HG02610 (cell line): ENCODE data around the gene APLP1.
"Not testable (repeated sequence)": the region's sequence is repeated elsewhere in the genome, so short reads cannot be mapped to it uniquely, and the experiment has no call there.

Experiments
- ATAC-seq: cut with Tn5 transposase; IDR thresholded peaks from one replicate; pipeline ENCODE4 v1.9.1; 2021; ENCODE audit warnings: mild to moderate bottlenecking, moderate library complexity; ENCODE audit not compliant: unreplicated experiment

Gene APLP1

DNA sequence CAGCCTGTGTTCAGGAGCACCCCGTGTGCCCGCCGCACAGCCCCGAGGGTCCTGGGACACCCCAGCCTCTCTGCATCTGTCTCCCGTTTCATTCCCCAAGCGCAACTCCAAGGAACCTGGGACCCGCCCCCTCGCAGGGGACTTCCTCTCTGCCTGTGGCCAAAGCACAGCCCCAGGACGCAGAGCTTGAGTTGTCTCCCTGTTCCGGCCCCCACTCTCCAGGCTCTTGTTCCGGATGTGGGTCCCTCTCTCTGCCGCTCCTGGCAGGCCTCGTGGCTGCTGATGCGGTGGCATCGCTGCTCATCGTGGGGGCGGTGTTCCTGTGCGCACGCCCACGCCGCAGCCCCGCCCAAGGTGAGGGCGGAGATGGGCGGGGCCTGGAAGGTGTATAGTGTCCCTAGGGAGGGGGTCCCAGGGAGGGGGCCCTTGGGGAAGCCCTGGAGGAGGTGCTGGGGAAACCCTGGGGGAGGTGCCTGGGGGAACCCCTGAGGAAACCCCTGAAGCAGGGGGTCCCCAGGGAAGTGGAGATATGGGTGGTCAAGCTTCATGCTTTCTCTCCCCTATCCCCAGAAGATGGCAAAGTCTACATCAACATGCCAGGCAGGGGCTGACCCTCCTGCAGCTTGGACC is 35.3 kb downstream of the APLP1 start:
- peak; percentile 44 for ATAC-seq

DNA sequence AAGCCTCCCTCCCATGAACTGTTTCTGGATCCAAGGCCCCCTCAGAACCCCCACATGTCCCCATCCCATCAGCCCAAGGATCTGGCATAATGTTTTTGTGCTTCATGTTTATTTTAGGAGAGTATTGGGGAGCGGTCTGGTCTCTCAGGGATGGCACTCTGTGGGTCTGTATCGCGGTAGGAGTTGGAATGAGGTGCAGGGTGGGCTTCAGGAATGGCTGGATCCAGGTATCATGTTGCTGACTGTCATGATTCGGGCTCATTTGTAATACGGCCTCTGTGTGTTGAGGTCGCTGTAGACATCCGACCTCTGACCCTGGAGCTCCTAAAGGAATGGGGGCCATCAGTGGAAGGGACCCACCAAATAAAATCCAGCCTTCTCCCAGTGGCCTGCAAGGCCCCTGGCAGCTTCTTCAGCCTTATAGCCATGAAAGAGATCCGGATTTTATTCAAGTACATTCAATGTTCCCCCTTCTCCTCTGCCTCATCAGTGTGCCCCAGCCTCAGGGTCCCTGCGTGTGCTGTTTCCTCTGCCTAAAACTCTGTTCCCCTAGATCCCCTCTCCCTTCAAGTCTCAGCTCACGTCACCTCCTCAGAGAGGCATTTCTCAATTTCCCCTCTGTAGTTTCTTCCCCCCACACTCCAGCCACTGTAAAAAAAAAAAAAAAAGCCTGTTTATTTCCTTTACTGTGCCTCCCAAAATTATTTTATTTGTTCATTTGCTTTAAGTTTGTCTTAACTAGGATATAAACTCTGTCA is 36.1 kb downstream of the APLP1 start:
- no peak for ATAC-seq

DNA sequence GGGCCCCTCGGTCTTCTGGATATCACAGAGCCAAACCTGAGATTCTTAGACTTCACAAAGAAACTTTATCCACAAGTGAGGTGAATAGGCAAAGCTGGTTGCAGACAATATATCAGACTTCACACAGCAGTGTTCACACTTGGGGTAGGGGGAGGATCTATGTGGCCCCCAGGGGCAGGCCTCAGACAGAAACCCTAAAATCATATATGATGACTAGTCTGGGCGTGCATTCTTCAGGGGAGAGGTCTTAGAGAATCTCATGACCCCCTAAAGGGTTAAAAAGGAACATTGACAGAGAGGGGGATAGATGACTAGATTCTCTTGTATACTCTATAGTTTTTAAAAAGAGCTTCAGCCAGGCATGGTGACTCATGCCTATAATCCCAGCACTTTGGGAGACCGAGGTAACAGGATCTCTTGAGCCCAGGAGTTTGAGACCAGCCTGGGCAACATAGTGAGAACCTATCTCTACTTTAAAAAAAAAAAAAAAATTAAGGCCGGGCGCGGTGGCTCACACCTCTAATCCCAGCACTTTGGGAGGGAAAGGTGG is 36.9 kb downstream of the APLP1 start:
- ATAC-seq, result no peak

- ATAC-seq, result no peak
Measured at GRCh38 chr19:35907377-35907745, 39.0 kb downstream of the APLP1 start.

DNA sequence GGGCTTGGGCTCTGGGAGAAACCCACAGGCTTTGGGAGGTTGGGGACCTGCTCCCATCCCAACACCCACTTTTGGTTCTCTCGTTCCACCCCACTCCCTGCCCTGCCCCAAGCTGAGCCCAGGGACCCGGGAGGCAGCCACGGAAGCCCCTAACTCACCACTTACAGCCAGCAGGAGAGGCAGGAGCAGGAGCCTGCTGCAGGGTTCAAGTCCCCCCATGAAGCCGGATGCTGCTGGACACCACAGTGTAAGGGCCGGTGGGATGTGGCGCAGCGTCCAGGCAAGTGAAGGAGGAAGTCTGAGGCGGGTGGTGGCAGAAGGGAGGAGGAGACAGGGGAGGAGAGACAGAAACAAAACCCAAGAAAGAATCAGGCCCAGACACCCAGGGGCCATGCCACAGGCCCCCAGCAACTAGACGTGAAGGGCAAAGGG is 39.7 kb downstream of the APLP1 start, which contains the start of gene TYROBP:
TSS of gene TYROBP (minus strand) at position 286 of the 432 bp plus-strand sequence. CDS start at position 219, 67 bp downstream.
- no peak for ATAC-seq

DNA sequence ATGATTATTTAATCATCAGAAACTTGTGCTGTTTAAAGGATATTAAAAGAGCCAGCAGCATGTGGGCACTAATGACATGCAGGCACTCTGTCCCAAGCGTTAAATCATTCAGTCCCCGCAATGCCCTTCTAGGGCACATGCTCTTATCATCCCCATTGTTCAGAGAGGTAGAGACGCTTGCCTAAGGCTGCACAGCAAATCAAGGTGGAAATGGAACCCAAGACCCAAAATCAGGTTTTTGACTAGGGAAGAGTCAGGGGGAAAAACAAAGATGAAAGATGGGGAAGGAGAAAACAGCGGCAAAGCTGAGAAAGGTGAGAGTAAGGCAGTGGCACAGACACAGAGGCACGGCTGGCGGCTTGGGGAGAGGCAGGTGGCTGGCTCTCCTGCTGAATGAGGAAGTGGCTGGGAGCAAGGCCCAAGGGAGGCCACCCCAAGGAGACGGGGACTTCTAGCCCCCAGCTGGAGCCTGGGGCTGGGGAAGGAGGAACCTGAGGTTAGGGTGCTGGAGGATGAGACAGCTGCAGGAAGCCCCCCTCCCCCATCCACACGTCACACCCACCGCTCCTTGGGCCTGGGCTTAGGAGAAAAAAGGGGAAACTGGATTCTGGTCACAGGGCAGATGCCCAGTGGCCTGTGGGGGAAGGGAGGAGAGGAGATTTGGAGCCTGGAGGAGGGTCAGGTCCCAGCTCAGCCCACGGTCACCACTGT is 40.8 kb downstream of the APLP1 start:
- ATAC-seq, result peak; percentile 38

GRCh38 chr19:35909684-35910035 is 41.3 kb downstream of the APLP1 start:
- ATAC-seq, result peak; percentile 22

DNA sequence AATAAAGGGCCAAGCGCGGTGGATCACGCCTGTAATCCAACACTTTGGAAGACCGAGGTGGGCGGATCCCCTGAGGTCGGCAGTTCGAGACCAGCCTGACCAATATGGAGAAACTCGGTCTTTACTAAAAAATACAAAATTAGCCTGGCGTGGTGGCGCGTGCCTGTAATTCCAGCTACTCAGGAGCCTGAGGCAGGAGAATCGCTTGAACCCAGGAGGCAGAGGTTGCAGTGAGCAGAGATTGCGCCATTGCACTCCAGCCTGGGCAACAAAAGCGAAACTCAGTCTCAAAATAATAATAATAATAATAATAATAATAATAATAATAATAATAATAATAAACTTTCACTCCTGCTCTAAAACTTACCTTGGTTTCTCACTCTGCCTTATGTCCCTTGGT is 42.0 kb downstream of the APLP1 start:
- not testable (repeated sequence) for ATAC-seq

DNA sequence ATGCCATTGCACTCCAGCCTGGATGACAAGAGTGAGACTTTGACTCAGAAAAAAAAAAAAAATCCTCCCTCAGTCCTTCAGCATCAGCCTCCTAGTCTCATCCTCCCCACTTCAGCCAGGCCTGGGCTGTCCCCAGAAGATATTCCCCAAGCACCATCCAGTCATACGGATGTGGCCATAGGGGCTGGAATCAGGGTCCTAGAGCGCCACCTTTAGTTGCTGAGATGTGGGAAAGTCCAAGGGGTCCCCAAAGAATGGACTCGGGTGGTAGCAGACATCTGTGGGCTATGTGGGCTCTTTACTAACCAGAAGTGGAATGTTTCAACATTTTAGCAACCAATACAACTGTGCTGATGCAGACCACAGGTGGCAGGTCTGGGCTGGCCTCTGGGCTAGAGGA is 42.8 kb downstream of the APLP1 start:
- ATAC-seq, result no peak

- ATAC-seq, result no peak
Measured at GRCh38 chr19:35911790-35912189, 43.4 kb downstream of the APLP1 start.

DNA sequence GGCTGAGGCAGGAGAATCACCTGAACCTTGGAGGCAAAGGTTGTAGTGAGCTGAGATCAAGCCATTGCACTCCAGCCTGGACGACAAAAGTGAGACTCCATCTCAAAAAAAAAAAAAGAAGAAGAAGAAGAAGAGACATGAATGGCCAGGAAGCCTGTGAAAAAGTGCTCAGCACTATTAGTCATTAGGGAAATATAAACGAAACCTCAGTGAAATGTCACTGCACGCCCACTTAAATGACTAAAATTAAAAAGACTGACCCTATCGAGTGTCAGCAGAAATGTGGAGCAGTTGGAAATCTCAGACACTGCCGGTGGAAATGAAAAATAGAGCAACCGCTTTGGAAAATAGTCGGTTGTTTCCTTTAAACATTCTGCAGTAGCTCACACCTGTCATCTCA is 45.2 kb downstream of the APLP1 start:
- ATAC-seq, result no peak

DNA sequence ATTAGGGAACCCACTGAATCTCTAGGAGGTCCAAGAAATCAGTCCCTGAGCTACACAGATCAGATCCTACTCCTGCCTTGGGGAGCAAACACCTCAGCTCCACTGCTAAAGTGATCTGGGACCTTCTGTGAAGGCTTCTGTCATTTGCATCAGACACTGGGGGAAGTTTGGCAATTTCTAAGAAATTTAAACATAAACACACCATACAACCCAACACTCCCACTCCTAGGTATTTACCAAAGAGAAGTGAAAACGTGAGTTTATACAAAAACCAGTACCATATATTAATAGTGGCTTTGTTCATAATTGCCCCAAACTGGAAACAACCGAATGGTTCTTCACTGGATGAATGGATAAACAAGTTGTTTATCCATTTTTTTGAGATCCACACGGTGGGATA is 47.1 kb downstream of the APLP1 start:
- no peak for ATAC-seq

GRCh38 chr19:35919306-35919705 is 50.9 kb downstream of the APLP1 start:
- no peak for ATAC-seq

GRCh38 chr19:35921012-35921411 is 52.6 kb downstream of the APLP1 start:
- no peak for ATAC-seq

- ATAC-seq, result no peak
Measured at GRCh38 chr19:35925501-35925900, 57.1 kb downstream of the APLP1 start.

GRCh38 chr19:35928507-35928906 is 60.1 kb downstream of the APLP1 start:
- ATAC-seq, result no peak
